HG03097 (cell line): ENCODE results near the gene ELF5.

Experiments
- ATAC-seq: cut with Tn5 transposase; IDR thresholded peaks from one replicate; pipeline ENCODE4 v1.9.1; 2021; ENCODE audit not compliant: unreplicated experiment, low FRiP score

The ELF5 gene

GRCh38 chr11:34493926-34494595 lies 19.5 kb downstream of the ELF5 start:
- no peak for ATAC-seq

- no peak for ATAC-seq
These were observed 20.1 kb downstream of the ELF5 start for GRCh38 chr11:34493468-34493867.

- no peak for ATAC-seq
These were observed 20.7 kb downstream of the ELF5 start for GRCh38 chr11:34492806-34493414.

GRCh38 chr11:34490304-34490703 lies 23.3 kb downstream of the ELF5 start:
- ATAC-seq: no peak

- ATAC-seq: no peak
These were observed 24.6 kb downstream of the ELF5 start for GRCh38 chr11:34488855-34489557.

- no peak for ATAC-seq
These were observed 26.2 kb downstream of the ELF5 start for GRCh38 chr11:34487430-34487829.

GRCh38 chr11:34483106-34483874 lies 30.3 kb downstream of the ELF5 start:
- no peak for ATAC-seq

- no peak for ATAC-seq
These were observed 32.3 kb downstream of the ELF5 start for GRCh38 chr11:34481307-34481706.

- no peak for ATAC-seq
These were observed 33.3 kb downstream of the ELF5 start for GRCh38 chr11:34480314-34480713.

- no peak for ATAC-seq
These were observed 34.5 kb downstream of the ELF5 start for GRCh38 chr11:34478845-34479663.

GRCh38 chr11:34476849-34477248 lies 36.7 kb downstream of the ELF5 start:
- no peak for ATAC-seq

- ATAC-seq: no peak
These were observed 37.9 kb downstream of the ELF5 start for GRCh38 chr11:34475656-34476055.

GRCh38 chr11:34473603-34474169 lies 39.9 kb downstream of the ELF5 start:
- no peak for ATAC-seq

GRCh38 chr11:34468209-34468841 lies 45.3 kb downstream of the ELF5 start:
- ATAC-seq: no peak

- ATAC-seq: no peak
These were observed 46.6 kb downstream of the ELF5 start for GRCh38 chr11:34466802-34467488.

- ATAC-seq: no peak
These were observed 49.0 kb downstream of the ELF5 start for GRCh38 chr11:34464591-34465051.

- no peak for ATAC-seq
These were observed 52.4 kb downstream of the ELF5 start for GRCh38 chr11:34461215-34461614.

- ATAC-seq: no peak
These were observed 53.3 kb downstream of the ELF5 start for GRCh38 chr11:34460278-34460677.
